CD4-positive, alpha-beta T cell treated with Interleukin-10 for 1 hour (primary cell): Measurements from ENCODE around the gene LRP5.
"Not testable (repeated sequence)": the region's sequence is repeated elsewhere in the genome, so short reads cannot be mapped to it uniquely, and the experiment has no call there.

Experiments used
- DNase-seq: peaks from one replicate; pipeline ENCODE4 v3.0.0-alpha.2; 2020

LRP5 gene

GRCh38 chr11:68329978-68330699, 17.7 kb downstream of the LRP5 start:
- DNase-seq: no peak

GRCh38 chr11:68330700-68331337, 18.4 kb downstream of the LRP5 start:
- no peak for DNase-seq

GRCh38 chr11:68331338-68331947, 19.1 kb downstream of the LRP5 start:
- no peak for DNase-seq

- no peak for DNase-seq
These were observed 19.8 kb downstream of the LRP5 start for GRCh38 chr11:68332186-68332585.

- no peak for DNase-seq
These were observed 20.8 kb downstream of the LRP5 start for GRCh38 chr11:68333173-68333572.

- DNase-seq: no peak
These were observed 22.5 kb downstream of the LRP5 start for GRCh38 chr11:68334923-68335322.

- no peak for DNase-seq
These were observed 23.3 kb downstream of the LRP5 start for GRCh38 chr11:68335683-68336082.

GRCh38 chr11:68336716-68337115, 24.3 kb downstream of the LRP5 start:
- DNase-seq: no peak

GRCh38 chr11:68337399-68337835, 25.0 kb downstream of the LRP5 start:
- DNase-seq: peak; percentile 17

GRCh38 chr11:68338051-68338780, 25.8 kb downstream of the LRP5 start:
- DNase-seq: no peak

- peak; percentile 57 for DNase-seq
These were observed 27.8 kb downstream of the LRP5 start for GRCh38 chr11:68340003-68340767.

GRCh38 chr11:68340784-68341556, 28.6 kb downstream of the LRP5 start:
- peak; percentile 22 for DNase-seq

GRCh38 chr11:68341557-68342458, 29.4 kb downstream of the LRP5 start:
- no peak for DNase-seq

GRCh38 chr11:68342459-68343158, 30.2 kb downstream of the LRP5 start:
- DNase-seq: no peak

GRCh38 chr11:68343761-68344256, 31.4 kb downstream of the LRP5 start:
- no peak for DNase-seq

- DNase-seq: not testable (repeated sequence)
These were observed 32.4 kb downstream of the LRP5 start for GRCh38 chr11:68344821-68345220.

- no peak for DNase-seq
These were observed 33.5 kb downstream of the LRP5 start for GRCh38 chr11:68345776-68346461.

- DNase-seq: no peak
These were observed 34.0 kb downstream of the LRP5 start for GRCh38 chr11:68346462-68346790.

- DNase-seq: no peak
These were observed 35.0 kb downstream of the LRP5 start for GRCh38 chr11:68347345-68347744.
